ENCODE measurements around the gene ZNF48. TPM values are rescaled to one million over a fixed set of nuclear protein-coding genes. Genes with fewer than 3 reads are reported as not detected.

Gene ZNF48
- total RNA-seq, 2 donors from 2014 or later = 11.9 to 12.2 TPM

DNA sequence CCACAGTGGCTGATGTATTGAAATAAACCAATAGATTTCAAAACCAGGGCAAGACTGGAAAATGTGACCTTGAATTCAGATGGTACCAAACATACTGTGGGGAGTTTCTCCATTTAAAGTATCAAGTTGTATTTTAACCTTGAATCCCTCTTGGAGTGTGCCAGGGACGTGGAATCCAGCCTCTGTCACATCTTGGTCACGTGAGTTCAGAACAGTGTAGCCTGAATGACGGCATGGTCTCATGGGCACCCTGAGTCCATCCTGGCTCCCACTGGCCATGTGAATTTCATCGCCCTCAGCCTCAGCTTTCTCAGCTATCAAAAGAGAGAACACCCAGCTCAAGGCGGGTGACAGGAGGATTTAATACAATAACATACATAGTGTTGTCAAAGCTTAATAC is 18.9 kb downstream of the ZNF48 start:
- intact Hi-C loops (cut with DNase I) = no loop called here
- no peak for DNase-seq (ENCODE audit: low spot score)
- WGBS = 87% methylated on average over 5 of the region's 5 CpGs
- TF ChIP-seq POLR2A (IDR thresholded peaks at IDR 0.05) (no peak), POLR2AphosphoS5 (IDR thresholded peaks at IDR 0.05) (no peak), CTCF (IDR thresholded peaks at IDR 0.05) (no peak)
- Histone ChIP-seq H3K4me3 (no peak overlapping the region), H3K27ac (no peak overlapping the region), H3K36me3 (no peaks in the 10 kb centered on the region), H3K27me3 (replicated peaks; ENCODE audit: insufficient read depth) (no peaks in the 10 kb centered on the region), H3K9me3 (no peaks in the 10 kb centered on the region), H3K4me1 (replicated peaks) (no peaks in the 10 kb centered on the region)

GRCh38 chr16:30416047-30416603 is 20.9 kb downstream of the ZNF48 start:
- WGBS = 92% methylated on average over 4 of the region's 4 CpGs
- intact Hi-C loops (cut with DNase I) = no loop called here

GRCh38 chr16:30416624-30417528 is 21.7 kb downstream of the ZNF48 start:
- H3K27me3 ChIP-seq (replicated peaks; ENCODE audit: insufficient read depth) = no peaks in the 10 kb centered on the region
- peak overlapping the region; percentile 81 to 83 for H3K27ac ChIP-seq
- no peaks in the 10 kb centered on the region for H3K4me1 ChIP-seq (replicated peaks)
- no peaks in the 10 kb centered on the region for H3K36me3 ChIP-seq
- WGBS = 54% methylated on average over 18 of the region's 18 CpGs
- H3K9me3 ChIP-seq = no peaks in the 10 kb centered on the region
- peak overlapping the region; percentile 48 to 72 for H3K4me3 ChIP-seq
- no peak for TF ChIP-seq CTCF (IDR thresholded peaks at IDR 0.05)
- TF ChIP-seq POLR2A (IDR thresholded peaks at IDR 0.05) = no peak
- TF ChIP-seq POLR2AphosphoS5 (IDR thresholded peaks at IDR 0.05) = no peak
- DNase-seq (ENCODE audit: low spot score) = no peak
- intact Hi-C loops (cut with DNase I) = no loop called here

More at GRCh38 chr16:30416047-30416603, 20.9 kb downstream of the ZNF48 start:
- TF ChIP-seq CTCF (IDR thresholded peaks at IDR 0.05) = no peak
- TF ChIP-seq POLR2AphosphoS5 (IDR thresholded peaks at IDR 0.05) = no peak
- TF ChIP-seq POLR2A (IDR thresholded peaks at IDR 0.05) = no peak
- Histone ChIP-seq H3K27me3 (replicated peaks; ENCODE audit: insufficient read depth) (no peaks in the 10 kb centered on the region), H3K9me3 (no peaks in the 10 kb centered on the region), H3K27ac (no peak overlapping the region), H3K36me3 (no peaks in the 10 kb centered on the region), H3K4me3 (no peak overlapping the region), H3K4me1 (replicated peaks) (no peaks in the 10 kb centered on the region)
- no peak for DNase-seq (ENCODE audit: low spot score)

DNA sequence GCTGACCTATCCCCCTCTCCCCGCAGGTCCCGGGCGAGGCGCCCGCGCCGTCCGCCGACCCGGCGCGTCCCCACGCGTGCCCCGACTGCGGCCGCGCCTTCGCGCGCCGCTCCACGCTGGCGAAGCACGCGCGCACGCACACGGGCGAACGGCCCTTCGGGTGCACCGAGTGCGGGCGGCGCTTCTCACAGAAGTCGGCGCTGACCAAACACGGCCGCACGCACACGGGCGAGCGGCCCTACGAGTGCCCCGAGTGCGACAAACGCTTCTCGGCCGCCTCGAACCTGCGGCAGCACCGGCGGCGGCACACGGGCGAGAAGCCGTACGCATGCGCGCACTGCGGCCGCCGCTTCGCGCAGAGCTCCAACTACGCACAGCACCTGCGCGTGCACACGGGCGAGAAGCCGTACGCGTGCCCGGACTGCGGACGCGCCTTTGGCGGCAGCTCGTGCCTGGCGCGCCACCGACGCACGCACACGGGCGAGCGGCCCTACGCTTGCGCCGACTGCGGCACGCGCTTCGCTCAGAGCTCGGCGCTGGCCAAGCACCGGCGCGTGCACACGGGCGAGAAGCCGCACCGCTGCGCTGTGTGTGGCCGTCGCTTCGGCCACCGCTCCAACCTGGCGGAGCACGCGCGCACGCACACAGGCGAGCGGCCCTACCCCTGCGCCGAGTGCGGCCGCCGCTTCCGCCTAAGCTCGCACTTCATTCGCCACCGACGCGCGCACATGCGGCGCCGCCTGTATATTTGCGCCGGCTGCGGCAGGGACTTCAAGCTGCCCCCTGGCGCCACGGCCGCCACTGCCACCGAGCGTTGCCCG is 22.5 kb downstream of the ZNF48 start:
- intact Hi-C loops (cut with DNase I) = no loop called here
- Histone ChIP-seq H3K27me3 (replicated peaks; ENCODE audit: insufficient read depth) (no peaks in the 10 kb centered on the region), H3K9me3 (no peaks in the 10 kb centered on the region), H3K4me3 (peak overlapping the region; percentile 48 to 72), H3K36me3 (no peaks in the 10 kb centered on the region), H3K27ac (peak overlapping the region; percentile 81 to 83), H3K4me1 (replicated peaks) (no peaks in the 10 kb centered on the region)
- DNase-seq (ENCODE audit: low spot score) = peak; percentile 78
- under 1% methylated on average over 93 of the region's 140 CpGs for WGBS
- TF ChIP-seq CTCF (IDR thresholded peaks at IDR 0.05) (peak in 3 of 4 experiments; percentile 27 to 33 (median 28)), POLR2A (IDR thresholded peaks at IDR 0.05) (peak; percentile 23), POLR2AphosphoS5 (IDR thresholded peaks at IDR 0.05) (peak; percentile 62)

Measured in prostate gland (tissue), 2 donors.